Measurements from ENCODE around the gene MAST4. TPM values are rescaled to one million over a fixed set of nuclear protein-coding genes. Genes with fewer than 3 reads are reported as not detected.

The MAST4 gene
- total RNA-seq, 1 donor from 2014 or later: 11.3 TPM

- no peak for TF ChIP-seq CTCF (IDR thresholded peaks at IDR 0.05)
- Mint-ChIP-seq H3K36me3 (ENCODE audit: low read depth) (no peaks in the 10 kb centered on the region), H3K27me3 (ENCODE audit: low read depth) (peaks cover 2% of the 10 kb centered on the region), H3K4me1 (ENCODE audit: low read depth) (no peaks in the 10 kb centered on the region), H3K9me3 (ENCODE audit: low read depth) (peaks cover 7% of the 10 kb centered on the region), H3K27ac (ENCODE audit: unreplicated experiment) (no peak overlapping the region), H3K4me3 (ENCODE audit: unreplicated experiment) (no peak overlapping the region)
- DNase-seq (ENCODE audit: low spot score): no peak
Observed at GRCh38 chr5:66553916-66554575, 42.1 kb upstream of the MAST4 start.

- H3K27me3 Mint-ChIP-seq (ENCODE audit: low read depth): peaks cover 2% of the 10 kb centered on the region
Observed at GRCh38 chr5:66554884-66555283, 41.3 kb upstream of the MAST4 start.

GRCh38 chr5:66558560-66558959 is 37.6 kb upstream of the MAST4 start:
- H3K4me3 Mint-ChIP-seq (ENCODE audit: unreplicated experiment): no peak overlapping the region
- no peaks in the 10 kb centered on the region for H3K4me1 Mint-ChIP-seq (ENCODE audit: low read depth)
- H3K9me3 Mint-ChIP-seq (ENCODE audit: low read depth): peaks cover 10% of the 10 kb centered on the region
- H3K27ac Mint-ChIP-seq (ENCODE audit: unreplicated experiment): no peak overlapping the region
- H3K27me3 Mint-ChIP-seq (ENCODE audit: low read depth): no peaks in the 10 kb centered on the region
- TF ChIP-seq CTCF (IDR thresholded peaks at IDR 0.05): no peak
- DNase-seq (ENCODE audit: low spot score): no peak
- no peaks in the 10 kb centered on the region for H3K36me3 Mint-ChIP-seq (ENCODE audit: low read depth)

More at GRCh38 chr5:66554884-66555283, 41.3 kb upstream of the MAST4 start:
- Mint-ChIP-seq H3K4me1 (ENCODE audit: low read depth) (no peaks in the 10 kb centered on the region), H3K4me3 (ENCODE audit: unreplicated experiment) (no peak overlapping the region), H3K36me3 (ENCODE audit: low read depth) (no peaks in the 10 kb centered on the region), H3K9me3 (ENCODE audit: low read depth) (peaks cover 7% of the 10 kb centered on the region), H3K27ac (ENCODE audit: unreplicated experiment) (no peak overlapping the region)
- TF ChIP-seq CTCF (IDR thresholded peaks at IDR 0.05): no peak
- no peak for DNase-seq (ENCODE audit: low spot score)

GRCh38 chr5:66560371-66560770 is 35.8 kb upstream of the MAST4 start:
- H3K27ac Mint-ChIP-seq (ENCODE audit: unreplicated experiment): no peak overlapping the region
- peaks cover 5% of the 10 kb centered on the region for H3K9me3 Mint-ChIP-seq (ENCODE audit: low read depth)
- H3K27me3 Mint-ChIP-seq (ENCODE audit: low read depth): no peaks in the 10 kb centered on the region
- no peaks in the 10 kb centered on the region for H3K4me1 Mint-ChIP-seq (ENCODE audit: low read depth)
- DNase-seq (ENCODE audit: low spot score): no peak
- no peaks in the 10 kb centered on the region for H3K36me3 Mint-ChIP-seq (ENCODE audit: low read depth)
- no peak for TF ChIP-seq CTCF (IDR thresholded peaks at IDR 0.05)
- no peak overlapping the region for H3K4me3 Mint-ChIP-seq (ENCODE audit: unreplicated experiment)

- no peak overlapping the region for H3K27ac Mint-ChIP-seq (ENCODE audit: unreplicated experiment)
- H3K4me3 Mint-ChIP-seq (ENCODE audit: unreplicated experiment): no peak overlapping the region
- H3K36me3 Mint-ChIP-seq (ENCODE audit: low read depth): no peaks in the 10 kb centered on the region
- no peak for DNase-seq (ENCODE audit: low spot score)
- TF ChIP-seq CTCF (IDR thresholded peaks at IDR 0.05): no peak
- H3K27me3 Mint-ChIP-seq (ENCODE audit: low read depth): peaks cover 2% of the 10 kb centered on the region
- peaks cover 3% of the 10 kb centered on the region for H3K9me3 Mint-ChIP-seq (ENCODE audit: low read depth)
- no peaks in the 10 kb centered on the region for H3K4me1 Mint-ChIP-seq (ENCODE audit: low read depth)
Observed at GRCh38 chr5:66561256-66561990, 34.8 kb upstream of the MAST4 start.
